HG03139 (cell line): ENCODE results near the gene NEK5.

Experiments
- ATAC-seq: cut with Tn5 transposase; IDR thresholded peaks from one replicate; pipeline ENCODE4 v1.9.1; 2021; ENCODE audit not compliant: unreplicated experiment

NEK5 gene

DNA sequence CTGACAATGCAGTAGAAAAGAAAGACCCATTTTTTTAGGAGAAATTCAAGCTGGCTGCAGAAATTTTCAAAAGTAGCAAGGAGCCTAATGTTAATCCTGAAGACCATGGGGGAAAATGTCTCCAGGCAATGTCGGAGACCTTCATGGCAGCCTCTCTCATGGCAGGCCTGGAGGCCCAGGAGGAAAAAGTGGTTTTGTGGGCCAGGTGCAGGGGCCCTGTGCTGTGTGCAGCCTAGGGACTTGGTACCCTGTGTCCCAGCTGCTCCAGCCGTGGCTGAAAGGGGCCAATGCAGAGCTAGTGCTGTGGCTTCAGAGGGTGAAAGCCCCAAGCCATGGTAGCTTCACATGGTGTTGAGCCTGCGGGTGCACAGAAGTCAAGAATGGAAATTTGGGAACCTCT lies 112.6 kb downstream of the NEK5 start:
- no peak for ATAC-seq

DNA sequence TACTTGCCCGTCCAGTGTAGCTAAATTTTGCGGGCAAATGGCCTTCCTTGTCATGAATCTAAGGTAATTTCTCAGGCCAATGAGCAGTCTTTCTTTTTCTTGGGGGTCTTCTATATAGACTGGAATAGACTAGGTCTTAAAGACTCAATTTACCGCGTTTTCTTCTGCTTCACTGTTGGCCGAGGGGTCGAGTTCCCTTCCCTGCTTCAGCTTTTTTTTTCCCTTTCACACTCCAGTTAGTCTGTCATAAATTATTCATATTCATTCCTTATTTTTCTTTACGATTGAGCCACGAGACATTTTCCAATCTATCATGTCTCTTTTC lies 116.4 kb downstream of the NEK5 start:
- no peak for ATAC-seq

DNA sequence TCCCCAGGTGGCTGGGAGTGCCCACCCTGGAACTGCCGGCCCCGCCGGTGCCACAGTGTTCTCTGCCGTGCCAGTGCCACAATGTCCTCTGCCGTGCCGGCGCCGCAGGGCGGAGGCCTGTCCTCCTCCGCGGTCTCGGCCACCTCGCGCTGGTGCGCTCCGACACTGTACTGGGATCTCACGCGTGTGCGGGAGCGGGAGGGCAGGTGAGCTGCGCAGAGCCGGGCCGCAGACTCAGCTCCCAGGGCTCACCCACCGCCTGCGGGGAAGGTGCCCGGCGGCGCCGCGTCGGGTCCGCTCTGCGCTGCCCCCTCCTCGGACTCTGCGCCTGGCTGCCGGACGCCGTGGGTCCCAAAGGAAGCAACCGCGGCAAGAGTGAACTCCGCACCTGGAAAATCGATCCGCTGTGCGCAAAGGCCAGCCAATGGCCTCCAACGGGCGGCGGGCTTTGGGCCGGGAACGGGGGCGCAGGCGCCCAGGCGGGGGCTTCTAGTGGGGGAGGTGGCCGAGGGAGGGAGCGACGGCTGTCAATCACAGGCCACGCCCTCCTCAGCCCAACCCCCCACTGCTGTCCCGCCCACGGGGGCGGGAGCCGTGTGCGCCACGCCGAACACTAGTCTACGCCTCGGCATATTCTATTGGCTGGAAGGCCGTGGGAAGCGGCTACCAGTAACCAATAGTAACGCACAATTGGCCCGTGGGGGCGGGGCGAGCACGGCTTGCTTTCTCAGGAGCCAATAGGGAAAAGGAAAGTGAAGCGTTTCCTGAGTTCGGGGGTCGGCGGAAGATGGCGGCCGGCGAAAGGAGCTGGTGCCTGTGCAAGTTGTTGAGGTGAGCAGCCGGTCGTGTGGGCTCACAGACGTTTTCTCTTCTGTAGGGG lies 117.0 kb downstream of the NEK5 start, which contains the start of gene ALG11:
ALG11 (plus strand) TSS at position 767 of the 880 bp plus-strand sequence; CDS start at position 788, 21 bp downstream.
- peak; percentile 99 for ATAC-seq

DNA sequence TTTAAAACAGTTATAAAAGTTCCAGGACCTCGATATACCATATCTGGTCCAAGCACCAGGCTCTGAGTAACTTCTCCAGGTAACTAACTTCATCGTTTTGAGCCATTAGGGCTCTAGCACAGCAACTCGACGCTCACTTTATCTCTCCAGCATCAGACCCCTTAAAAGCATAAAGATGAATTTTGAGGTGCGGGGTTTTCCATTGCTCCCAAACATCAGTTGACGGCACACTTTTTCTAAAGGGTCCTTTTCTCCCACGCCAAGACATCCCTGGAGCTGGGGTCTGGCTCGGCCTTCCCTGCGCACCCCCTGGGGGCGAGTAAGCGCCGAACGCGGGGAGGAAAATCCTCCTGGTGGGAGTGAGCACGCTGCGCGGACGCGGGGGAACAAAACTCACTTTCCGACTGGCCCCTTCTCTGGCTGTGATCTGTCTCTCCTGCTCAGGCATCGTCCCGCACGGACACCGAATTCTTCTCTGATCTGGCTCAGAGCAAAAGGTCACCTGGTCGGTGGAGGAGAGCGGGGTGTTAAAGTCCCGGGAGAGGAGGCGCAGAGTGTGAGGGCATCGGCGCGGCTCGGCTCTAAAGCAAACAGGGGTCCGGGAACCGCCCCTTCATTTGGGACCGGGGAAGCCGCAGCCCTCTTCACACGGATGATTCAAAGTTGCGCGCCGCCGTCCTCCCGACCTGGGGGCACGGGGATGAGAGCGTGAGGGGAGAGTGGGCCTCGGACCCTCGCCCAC lies 117.8 kb downstream of the NEK5 start, which contains the start of gene ATP7B:
ATP7B (minus strand) TSS at position 561 of the 742 bp plus-strand sequence; CDS start at position 448, 113 bp downstream.
- peak; percentile 2 for ATAC-seq

DNA sequence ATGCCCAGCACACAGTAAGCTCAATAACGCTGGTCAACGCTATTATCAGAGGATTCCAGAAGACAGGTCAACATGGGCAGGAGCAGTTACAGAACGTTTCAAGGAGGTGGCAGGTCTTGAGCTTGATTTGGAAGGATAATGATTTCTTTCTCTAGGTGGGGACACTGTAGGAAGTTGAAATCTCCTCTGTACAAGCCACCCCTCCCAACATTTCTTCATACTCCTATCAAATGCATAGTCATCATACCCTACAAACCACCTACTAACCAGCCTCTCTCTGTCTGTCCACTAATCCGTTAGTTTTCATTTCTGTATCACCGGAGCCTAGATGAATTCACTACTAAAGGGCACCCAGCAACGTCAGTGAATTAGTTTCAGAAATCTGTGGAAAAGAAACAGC lies 118.9 kb downstream of the NEK5 start:
- ATAC-seq: no peak

DNA sequence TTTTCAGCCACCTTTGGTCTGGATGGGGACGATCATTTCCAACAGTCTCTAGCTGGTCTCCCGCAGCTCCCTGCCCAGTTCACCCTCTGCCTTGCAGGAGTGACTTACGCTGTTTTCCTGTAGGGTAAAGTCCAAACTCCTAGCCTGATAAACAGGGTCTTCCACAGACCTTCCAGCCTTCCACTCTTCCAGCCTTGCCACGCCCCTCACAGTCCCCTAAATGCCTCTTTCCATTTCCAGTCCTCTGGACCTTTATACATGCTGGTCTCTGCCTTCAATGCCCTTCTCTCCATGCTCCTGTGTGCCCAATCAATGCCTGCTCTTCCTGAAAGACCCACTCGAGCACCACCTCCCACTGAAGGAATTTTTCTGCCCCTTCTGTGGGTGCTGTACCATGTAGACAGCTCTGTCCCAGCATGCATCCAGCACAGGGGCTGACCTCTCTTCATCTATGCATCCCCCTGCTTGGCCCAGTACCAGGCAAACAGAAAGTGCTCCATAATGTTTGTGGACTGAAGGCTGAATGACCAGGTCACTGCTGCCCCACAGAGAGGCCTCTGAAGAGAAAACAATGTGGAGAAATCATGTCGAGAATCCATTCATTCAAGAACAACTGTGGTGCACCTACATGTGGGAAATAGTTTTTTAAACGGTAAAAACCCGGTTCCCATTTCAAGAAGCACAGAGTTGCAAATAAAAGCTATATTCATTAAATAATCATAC lies 122.2 kb downstream of the NEK5 start:
- ATAC-seq: no peak

DNA sequence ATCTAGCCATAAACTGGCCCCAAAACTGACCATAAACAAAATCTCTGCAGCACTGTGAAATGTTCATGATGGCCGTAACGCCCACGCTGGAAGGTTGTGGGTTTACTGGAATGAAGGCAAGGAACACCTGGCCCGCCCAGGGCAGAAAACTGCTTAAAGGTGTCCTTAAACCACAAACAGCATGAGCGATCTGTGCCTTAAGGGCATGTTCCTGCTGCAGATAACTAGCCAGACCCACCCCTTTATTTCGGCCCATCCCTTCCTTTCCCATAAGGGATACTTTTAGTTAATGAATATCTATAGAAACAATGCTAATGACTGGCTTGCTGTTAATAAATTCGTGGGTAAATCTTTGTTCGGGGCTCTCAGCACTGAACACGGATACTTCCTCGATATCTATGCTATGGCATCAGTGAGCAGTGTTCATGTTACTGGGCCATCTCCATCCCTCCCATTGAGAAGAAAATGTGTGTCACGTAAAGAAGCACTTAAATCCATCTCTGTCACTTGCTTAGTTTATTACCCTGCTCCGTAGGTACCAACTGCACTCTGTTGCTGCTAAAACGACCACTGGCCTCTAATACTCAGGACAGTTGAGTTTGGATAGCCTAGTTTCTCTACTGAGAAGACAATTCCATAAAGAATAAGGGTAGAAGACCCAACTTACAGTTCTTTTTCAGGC lies 122.9 kb downstream of the NEK5 start:
- ATAC-seq: no peak

DNA sequence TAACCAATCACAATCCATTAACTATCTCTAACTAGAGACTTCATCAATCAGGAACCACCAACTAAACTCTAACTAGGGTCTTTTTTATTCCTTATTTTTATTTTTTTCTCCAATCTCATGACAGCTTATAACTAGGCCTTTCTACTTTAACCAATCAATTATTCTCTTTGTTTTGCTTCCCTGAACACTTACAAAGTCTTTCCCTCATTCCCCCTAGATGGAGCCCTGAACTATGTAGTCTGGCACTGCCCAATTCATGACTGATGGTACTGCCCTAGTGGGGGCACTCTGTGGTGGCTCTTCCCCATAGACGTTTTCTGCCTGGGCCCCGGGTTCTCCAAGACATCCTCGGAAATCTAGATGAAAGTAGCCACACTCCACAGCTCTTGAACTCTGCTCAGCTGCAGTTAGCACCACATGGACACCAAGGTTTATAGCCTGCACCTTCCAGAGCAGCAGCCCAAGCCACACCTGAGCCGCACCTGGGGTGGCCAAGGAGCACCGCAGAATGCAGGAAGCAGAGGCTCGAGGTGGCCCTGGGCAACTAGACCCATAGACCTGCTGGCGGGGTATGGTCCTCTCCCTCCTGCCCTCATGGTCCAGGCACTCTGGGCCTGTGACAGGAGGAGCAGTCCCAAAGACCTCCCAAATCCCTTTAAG lies 124.2 kb downstream of the NEK5 start:
- ATAC-seq: no peak

DNA sequence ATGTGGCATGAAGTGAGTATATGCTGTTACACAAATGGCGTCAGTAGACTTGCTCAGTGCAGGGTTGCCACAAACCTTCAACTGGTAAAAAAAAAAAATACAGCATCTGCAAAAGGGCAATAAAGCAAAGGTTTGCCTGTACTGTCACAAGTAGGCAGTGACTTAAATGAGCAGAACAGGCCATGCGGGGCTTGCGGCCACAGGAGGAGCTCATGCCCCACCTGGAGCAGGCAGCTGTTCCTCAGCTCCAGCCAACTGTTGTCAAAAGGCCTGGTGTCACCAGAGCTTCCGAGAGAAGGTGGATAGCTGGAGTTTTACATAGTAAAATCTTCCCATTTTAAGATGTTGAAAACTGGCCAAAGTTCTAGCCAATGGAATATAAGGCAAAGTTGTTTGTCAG lies 125.3 kb downstream of the NEK5 start:
- ATAC-seq: no peak

DNA sequence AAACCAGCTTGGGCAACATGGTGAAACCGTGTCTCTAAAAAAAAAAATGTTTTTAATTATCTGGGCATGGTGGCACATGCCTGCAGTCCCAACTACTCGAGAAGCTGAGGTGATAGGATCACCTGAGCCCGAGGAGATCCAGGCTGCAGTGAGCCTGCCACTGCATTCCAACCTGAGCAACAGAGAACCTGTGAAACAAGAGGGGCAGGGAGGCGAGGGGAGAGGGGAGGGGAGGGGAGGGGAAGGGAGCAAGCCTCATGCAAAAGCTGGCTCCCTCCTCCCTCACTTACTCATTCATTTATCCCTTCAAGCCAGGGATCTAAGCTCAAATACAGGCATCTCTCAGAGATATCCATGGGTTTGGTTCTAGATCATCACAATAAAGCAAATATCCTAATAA lies 126.5 kb downstream of the NEK5 start:
- ATAC-seq: no peak

DNA sequence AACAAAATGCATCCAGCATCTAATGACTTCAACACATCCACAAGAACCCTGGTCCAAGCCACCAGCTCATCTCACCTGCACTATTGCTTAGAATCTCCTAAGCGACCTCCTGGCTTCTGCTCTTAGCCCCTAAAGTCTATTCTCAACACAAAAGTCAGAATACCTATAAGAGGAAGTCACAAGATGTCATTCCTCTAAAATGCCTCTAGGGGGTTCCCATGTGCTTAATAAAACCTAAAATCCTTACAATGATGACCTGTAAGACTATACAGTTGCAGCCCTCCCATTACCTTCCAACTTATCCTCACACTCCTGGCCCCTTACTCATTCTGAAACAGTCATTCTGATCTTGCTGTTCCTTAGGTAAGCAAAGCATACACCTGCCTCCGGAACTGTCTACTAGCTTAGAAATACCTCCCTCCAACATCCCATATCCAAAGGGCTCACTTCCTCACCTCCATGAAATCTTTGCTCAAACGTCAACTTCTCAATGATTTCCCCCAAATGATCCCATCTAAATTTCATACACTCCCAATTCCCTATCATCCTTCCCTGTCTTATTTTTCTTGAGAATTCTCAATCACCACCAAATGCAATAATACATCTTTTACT lies 127.6 kb downstream of the NEK5 start:
- peak; percentile 86 for ATAC-seq

DNA sequence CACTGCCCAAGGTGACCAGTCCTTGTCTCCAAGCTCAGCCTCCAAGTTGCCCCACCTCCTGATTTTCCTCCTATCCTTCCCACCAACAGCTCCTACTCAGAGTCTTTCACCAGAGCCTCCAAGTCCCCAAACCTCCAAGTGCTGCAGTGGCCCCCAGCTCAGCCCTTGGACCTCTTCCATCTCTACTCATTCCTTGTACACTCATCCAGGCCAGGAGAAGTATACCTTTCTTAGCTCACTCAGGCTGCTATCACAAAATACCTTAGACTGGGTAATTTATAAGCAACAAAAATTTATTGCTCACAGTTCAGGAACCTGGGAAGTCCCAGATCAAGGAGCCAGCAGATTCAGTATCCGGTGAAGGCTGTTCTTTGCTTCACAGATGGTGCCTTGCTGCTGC lies 129.0 kb downstream of the NEK5 start:
- ATAC-seq: no peak

DNA sequence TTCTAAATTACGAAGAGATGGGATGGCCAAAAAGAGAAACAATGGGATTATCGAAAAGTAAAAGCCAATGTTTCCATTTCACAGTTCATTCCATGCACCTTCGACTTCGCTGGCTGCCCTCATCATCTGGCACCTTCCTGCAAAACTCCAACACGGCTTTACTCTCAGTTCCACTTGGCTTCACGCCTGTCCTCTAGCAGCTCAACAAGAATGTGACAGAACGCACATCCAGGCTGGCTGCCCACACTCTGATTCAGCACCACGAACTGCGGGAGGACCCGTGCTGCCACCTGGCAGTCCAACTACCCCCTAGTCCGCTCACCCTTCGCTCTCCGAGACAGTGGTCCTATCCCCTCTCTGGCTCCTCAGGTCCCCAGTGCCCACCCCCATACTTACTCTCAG lies 129.4 kb downstream of the NEK5 start:
- no peak for ATAC-seq

DNA sequence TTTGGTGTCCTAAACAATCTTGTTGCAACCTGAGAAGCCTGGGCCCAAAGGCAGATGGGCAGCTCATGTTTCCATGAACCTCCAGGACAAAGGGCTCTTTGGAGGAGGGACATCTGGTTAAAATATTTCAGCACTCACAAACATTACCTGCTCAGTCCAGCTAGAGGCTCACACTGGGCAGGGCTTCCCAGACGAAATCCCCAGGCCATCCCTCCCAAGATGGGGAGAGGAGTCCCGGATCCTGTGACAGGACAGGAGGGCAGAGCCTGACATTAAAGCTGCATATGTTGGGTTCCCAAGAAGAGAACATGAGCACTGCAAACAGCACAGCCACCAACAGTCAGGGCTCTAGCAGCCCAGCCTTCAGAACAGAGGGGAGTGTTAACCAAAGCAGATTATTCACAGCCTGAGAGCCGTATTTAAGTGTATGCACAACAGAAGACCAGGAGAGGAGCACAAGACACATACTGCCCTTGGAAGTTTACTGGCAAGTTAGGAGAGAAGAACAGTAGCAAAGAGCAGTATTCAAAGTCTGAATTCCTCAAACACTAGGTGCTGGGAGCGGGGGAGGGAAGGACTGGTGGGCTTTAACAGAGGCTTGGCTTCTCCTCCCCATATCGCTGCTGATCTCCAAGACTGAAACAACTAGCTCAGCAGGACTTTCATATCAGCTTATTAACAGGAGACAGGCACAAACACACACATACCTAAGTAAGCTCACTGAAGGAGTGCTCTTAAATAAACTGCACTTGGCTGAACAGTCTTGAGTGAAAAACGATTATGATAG lies 130.0 kb downstream of the NEK5 start:
- ATAC-seq: no peak

DNA sequence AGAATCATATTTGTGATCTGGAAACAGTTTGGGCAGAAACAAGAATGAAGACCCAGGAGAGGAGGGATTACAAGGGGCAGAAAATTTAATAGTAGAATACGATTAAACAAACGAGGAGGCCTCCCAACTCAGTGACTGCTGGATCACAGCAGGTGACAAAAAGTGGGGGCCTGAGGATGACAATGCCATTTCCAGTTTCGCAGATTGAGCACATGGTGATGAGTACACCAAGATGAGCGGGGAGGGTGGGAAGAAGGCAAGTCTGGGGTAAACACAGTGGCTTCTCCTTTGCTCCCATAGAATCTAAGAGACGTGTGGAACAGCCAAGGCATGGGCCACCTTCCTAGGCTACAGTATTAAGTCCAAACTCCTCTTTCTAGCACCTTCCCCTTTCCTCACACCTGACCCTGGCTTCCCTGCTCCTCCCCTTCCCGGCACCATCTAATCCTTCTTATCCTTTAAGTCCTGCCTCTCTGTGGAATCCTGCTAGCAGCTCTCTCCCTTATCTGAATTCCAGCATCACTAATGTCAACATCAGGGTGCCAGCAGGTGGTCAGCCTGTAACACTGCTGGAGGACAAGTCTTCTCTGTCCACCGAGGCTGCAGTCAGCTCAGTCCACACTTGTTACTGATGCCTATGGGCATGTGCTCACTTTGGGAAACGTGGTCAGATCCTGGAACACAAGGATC lies 131.1 kb downstream of the NEK5 start:
- ATAC-seq: no peak

DNA sequence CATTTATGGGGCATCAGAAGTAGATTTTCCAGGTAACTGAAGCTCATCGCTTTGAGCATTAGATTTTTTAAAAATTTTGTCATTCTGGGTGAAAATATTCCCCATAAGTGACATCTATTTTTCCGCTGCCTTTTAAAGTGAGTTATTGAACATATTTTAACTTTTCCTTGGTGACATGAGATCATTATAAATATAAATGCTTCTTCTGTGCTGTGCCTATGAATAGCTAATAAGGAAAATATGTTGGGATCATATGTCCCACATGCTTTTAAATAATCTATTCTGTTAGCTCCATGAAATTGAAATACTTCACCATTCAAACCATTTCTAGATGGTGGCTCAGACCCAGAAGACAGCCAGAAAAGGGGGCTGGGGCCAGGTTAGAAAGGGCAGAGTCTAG lies 131.7 kb downstream of the NEK5 start:
- ATAC-seq: no peak

DNA sequence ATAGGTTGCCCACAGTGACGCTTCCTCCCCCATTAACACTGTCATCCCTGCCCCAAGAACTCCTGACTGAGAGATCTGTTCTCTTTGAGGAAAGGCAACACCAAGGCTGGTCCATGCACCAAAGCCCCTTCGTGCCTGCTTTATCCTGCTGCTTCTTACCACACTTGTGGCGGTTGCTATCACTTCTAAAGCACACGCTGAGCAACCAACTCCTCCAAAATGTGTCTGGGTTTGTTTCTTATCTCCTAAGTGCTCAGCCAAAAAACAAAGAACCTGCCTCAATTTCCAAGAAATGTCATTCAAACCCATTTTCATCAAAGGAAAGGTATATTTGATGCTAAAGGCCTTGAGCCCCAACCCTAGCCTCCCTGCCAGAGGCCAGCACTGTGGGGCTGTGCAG lies 132.2 kb downstream of the NEK5 start:
- no peak for ATAC-seq

DNA sequence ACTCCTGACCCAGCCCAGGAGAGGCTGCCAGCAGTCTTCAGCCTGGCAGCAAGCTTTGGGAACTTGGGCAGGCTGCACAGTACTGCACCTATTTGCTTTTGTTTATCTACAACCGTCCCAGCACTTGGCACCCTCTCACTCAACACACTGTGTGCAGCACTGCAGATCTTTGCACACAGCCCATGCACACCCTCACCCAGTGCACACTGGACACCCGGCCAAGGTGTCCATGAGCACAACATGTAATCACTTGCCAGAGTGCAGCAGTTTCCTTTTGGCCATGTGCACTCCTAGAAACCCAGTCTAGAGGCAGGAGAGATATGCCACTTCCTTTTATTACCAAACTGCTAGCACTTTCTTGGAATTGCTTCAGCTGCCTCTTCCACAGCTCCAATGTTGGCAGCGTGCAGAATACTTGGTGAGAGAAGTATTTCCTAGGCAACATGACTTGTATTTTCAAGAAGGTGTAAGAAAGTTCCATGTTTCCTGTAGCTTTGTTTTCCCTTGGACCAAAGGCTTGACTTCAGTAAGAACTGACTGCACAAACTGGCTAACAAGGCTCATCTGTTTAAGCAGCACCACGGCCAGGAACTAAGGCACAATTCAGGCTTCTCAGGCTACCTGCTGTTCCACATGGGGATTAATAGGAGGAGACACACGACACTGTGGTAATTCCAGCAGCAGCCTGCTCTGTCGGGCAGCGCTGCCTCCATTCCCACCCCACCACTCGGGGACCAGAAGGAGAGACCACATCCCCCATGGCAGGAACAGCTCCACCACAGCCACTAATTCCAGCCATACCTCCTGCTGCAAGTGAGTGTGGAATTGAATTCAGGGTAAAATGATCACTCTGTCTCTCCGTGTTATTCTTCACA lies 133.0 kb downstream of the NEK5 start:
- no peak for ATAC-seq
